Stimulated activated naive CD8-positive, alpha-beta T cell treated with anti-CD3 and anti-CD28 coated beads, Interleukin-15, amount 100 ng/mL, for 72 hours (primary cell): ENCODE results near the gene ITIH4.

ENCODE experiments used
- ATAC-seq: fragments of 150-1000 bp; cut with Tn5 transposase; 2 replicates; pipeline ENCODE4 v1.10.0; 2021; ENCODE audit warnings: mild to moderate bottlenecking, moderate library complexity
- DNase-seq, 2 donors: peaks; one replicate each; pipeline ENCODE4 v3.0.0; 2021 to 2022
- H3K27ac Mint-ChIP-seq, 2 donors: one replicate each; pipeline ENCODE4 v1.8.0; 2022; ENCODE audit warnings: mild to moderate bottlenecking in 2 of 2, mixed read lengths in 2 of 2, moderate library complexity in 2 of 2
- H3K27me3 Mint-ChIP-seq: one replicate; pipeline ENCODE4 v1.8.0; 2022; ENCODE audit warnings: mixed read lengths
- H3K4me1 Mint-ChIP-seq: one replicate; pipeline ENCODE4 v1.8.0; 2022; ENCODE audit warnings: mild to moderate bottlenecking, mixed read lengths
- H3K4me3 Mint-ChIP-seq, 2 donors: one replicate each; pipeline ENCODE4 v1.8.0; 2022; ENCODE audit warnings: mild to moderate bottlenecking in 2 of 2, mixed read lengths in 2 of 2, moderate library complexity in 1 of 2
- H3K9me3 Mint-ChIP-seq, 2 donors: one replicate each; pipeline ENCODE4 v1.8.0; 2022; ENCODE audit warnings: mixed read lengths in 2 of 2

The ITIH4 gene

DNA sequence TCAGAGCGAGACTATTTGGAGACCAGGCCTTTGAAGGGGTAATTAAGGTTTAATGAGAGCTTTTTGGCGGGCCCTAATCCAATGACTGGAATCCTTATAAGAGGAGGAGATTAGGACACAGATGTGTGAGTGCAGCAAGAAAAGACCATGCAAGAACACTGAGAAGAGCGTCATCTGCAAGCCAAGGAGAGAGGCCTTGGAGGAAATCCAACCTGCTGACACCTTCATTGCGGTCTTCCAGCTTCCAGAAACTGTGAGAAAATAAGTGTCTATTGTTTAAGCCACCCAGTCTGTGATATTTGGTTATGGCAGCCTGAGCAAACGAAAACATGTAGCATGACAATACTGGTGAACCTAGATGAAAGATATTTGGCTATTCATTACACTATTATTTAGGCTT, 27.4 kb upstream of the ITIH4 start:
- Mint-ChIP-seq H3K4me1 (no peaks in the 10 kb centered on the region), H3K27me3 (no peaks in the 10 kb centered on the region), H3K27ac (no peak overlapping the region), H3K9me3 (peaks cover 0 to 6% of the 10 kb centered on the region in 2 donors), H3K4me3 (no peak overlapping the region)
- ATAC-seq: no peak
- no peak for DNase-seq

DNA sequence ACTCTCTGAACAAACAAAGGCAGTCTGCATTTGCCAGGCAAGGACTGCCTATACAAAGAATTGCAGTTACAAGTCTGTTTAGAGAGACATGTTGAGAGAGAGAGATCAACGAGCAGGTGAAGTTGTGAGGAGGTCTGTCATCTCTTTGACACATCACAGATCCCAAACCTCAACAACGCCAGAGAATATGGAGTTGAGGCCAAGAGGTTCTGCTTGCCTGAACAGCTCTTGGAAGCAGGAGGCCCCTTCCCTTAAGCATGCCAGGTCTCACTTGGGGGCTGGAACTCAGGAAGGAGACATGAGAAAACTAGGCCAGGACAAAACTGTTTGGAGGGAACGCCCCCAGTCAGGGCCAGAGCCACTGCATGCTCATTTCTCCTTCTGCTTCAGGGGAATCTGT, 26.7 kb upstream of the ITIH4 start:
- Mint-ChIP-seq H3K4me1 (no peaks in the 10 kb centered on the region), H3K27me3 (no peaks in the 10 kb centered on the region), H3K27ac (no peak overlapping the region), H3K4me3 (no peak overlapping the region), H3K9me3 (no peaks in the 10 kb centered on the region)
- DNase-seq: no peak
- no peak for ATAC-seq

DNA sequence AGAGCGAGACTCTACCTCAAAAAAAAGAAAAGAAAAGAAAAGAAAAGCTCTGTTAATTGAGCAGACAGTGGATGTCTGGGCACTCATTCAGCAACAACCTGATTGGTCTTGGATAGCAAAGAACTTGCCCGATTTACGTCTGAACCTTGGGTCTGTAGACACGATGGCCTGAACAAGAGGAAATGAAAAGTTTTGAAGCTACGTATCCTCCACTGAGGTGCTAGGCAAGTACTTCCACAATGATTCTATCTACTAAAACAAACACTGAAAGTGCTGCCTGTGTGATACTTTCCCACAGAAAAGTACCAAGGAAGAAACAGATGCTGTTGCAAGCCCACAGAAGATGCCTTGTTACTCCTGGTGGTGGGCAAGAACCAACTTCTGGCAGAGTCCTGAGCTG, 26.2 kb upstream of the ITIH4 start:
- no peaks in the 10 kb centered on the region for H3K9me3 Mint-ChIP-seq
- no peak overlapping the region for H3K4me3 Mint-ChIP-seq
- no peaks in the 10 kb centered on the region for H3K27me3 Mint-ChIP-seq
- H3K4me1 Mint-ChIP-seq: no peaks in the 10 kb centered on the region
- DNase-seq: no peak
- H3K27ac Mint-ChIP-seq: peak overlapping the region in 1 of 2 donors; percentile 74
- no peak for ATAC-seq

DNA sequence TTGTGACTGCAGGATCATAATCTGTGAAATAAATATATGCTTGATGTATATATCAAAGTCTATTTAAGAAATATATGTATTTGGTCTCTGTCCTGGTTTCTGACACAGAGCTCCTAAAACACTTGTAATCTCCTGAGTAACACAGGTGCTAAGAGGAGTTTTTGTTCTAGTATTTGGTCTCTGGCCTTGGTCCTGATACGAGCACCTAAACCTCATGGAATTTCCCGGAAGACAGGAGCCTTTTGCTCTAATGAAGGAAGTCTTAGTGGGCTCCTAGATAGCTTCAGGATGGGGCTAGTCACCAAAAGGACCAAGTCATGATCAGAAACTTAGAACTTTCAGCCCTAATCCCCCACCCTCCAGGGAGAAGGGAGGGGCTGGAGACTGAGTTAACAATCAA, 23.5 kb upstream of the ITIH4 start:
- no peak overlapping the region for H3K27ac Mint-ChIP-seq
- ATAC-seq: no peak

DNA sequence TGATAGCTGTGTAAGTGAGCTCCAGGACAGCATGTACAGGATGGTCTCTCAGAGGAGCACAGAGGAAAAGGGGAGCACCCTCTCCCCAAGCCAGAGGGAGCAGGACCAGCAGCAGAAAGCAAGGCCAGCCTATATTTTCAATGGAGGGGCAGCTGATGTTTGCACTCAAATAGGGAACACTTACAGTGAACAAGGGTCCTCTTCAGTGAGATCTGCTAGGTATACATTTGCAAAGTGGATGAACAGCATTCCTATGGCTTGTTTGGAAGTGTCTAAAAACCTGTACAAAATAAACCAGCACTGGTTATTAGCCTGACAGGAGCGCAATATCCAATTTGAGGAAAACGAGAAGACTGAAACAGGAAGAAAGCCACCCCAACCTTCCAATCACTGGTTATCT, 21.9 kb upstream of the ITIH4 start:
- H3K27ac Mint-ChIP-seq: peak overlapping the region; percentile 46 to 78
- DNase-seq: no peak
- no peak for ATAC-seq
- no peaks in the 10 kb centered on the region for H3K4me1 Mint-ChIP-seq
- no peak overlapping the region for H3K4me3 Mint-ChIP-seq
- no peaks in the 10 kb centered on the region for H3K9me3 Mint-ChIP-seq
- no peaks in the 10 kb centered on the region for H3K27me3 Mint-ChIP-seq

More for the DNA sequence above, 23.5 kb upstream of the ITIH4 start:
- Mint-ChIP-seq H3K4me1 (no peaks in the 10 kb centered on the region), H3K9me3 (no peaks in the 10 kb centered on the region), H3K4me3 (no peak overlapping the region), H3K27me3 (no peaks in the 10 kb centered on the region)
- no peak for DNase-seq

DNA sequence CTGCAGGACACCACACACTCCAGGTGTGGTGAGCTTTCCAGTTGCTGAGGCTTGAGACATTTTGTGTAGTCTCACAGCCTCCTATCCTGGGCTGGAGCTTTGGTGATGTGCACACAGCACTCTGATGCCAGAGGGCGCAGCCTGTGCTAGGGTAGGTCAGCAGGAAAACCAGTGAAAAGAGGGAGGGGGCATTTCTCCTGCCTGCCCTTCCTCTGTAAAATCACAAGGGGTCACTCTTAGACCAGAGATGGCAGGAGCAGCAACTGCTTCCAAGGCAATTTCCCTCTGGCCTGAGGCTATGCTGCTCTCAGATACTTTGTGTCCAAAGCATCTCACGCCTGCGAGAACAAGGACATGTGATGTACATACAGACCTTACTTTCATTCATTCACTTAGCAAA, 20.9 kb upstream of the ITIH4 start:
- H3K4me3 Mint-ChIP-seq: no peak overlapping the region
- H3K4me1 Mint-ChIP-seq: peaks cover 4% of the 10 kb centered on the region
- H3K9me3 Mint-ChIP-seq: no peaks in the 10 kb centered on the region
- ATAC-seq (peak; percentile 87), DNase-seq (peak; percentile 12 to 42)
- no peak overlapping the region for H3K27ac Mint-ChIP-seq
- no peaks in the 10 kb centered on the region for H3K27me3 Mint-ChIP-seq

DNA sequence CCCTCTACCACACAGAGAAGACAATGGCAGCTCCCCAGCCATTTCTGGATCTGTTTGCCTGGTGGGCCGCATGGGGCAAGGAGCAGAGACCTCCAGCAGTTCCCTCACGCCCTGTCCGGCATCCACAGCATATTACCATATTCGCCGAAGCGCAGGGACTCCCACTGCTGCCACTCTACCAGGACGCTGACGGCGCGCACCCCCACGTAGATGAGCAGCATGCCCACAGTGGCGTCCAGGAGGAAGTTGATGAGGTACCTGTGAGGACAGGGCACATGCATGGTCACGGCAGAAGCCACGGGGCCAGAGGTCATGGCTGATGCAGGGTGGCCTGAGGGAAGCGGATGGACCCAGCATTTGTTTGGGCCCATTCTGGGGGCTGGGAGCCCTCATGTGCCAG, 19.2 kb upstream of the ITIH4 start:
- H3K27me3 Mint-ChIP-seq: no peaks in the 10 kb centered on the region
- ATAC-seq: no peak

DNA sequence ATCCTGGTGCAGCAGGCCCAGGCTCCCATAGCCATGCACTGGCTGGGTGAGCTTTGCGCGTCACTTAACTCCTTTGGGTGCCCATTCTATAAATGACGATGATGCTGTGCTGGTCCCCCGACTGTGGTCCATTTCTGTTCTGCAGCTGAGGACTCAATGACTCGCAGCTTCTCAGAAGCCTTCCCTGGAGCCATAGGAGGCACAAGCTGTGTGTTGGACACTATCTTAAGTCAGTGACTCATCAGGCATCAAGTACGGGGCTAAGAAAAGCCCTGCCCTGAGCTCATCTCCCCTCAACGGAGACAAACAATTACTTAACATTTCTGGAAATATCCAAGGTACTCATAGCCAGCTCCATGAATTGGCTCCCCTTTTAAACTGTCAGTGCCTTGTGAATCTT, 18.1 kb upstream of the ITIH4 start:
- Mint-ChIP-seq H3K4me3 (no peak overlapping the region), H3K4me1 (peaks cover 5% of the 10 kb centered on the region), H3K27me3 (no peaks in the 10 kb centered on the region), H3K27ac (no peak overlapping the region), H3K9me3 (no peaks in the 10 kb centered on the region)
- no peak for DNase-seq
- ATAC-seq: no peak

More for the DNA sequence above, 19.2 kb upstream of the ITIH4 start:
- no peak for DNase-seq
- Mint-ChIP-seq H3K4me3 (no peak overlapping the region), H3K9me3 (no peaks in the 10 kb centered on the region), H3K4me1 (peaks cover 5% of the 10 kb centered on the region), H3K27ac (no peak overlapping the region)

DNA sequence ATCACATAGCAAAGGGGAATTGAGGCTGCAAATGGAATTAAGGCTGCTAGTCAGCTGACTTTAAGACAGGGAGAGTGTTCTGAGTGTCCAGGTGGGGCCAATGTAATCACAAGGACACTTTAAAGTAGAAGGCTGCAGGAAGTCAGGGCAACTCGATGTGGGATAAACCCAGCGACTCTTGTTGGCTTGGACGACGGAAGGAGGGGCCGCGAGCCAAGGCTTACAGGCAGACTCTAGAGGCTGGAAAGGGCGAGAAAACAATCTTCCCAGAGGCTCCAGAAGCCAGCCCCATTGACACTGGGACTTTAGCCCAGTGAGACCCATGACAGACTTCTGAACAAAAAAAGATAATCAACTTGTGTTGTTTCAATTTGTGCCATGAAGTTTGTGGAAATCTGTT, 17.3 kb upstream of the ITIH4 start:
- DNase-seq (no peak), ATAC-seq (no peak)
- H3K4me1 Mint-ChIP-seq: peaks cover 5% of the 10 kb centered on the region
- H3K4me3 Mint-ChIP-seq: no peak overlapping the region
- H3K27ac Mint-ChIP-seq: peak overlapping the region; percentile 27 to 65
- no peaks in the 10 kb centered on the region for H3K9me3 Mint-ChIP-seq
- H3K27me3 Mint-ChIP-seq: no peaks in the 10 kb centered on the region

DNA sequence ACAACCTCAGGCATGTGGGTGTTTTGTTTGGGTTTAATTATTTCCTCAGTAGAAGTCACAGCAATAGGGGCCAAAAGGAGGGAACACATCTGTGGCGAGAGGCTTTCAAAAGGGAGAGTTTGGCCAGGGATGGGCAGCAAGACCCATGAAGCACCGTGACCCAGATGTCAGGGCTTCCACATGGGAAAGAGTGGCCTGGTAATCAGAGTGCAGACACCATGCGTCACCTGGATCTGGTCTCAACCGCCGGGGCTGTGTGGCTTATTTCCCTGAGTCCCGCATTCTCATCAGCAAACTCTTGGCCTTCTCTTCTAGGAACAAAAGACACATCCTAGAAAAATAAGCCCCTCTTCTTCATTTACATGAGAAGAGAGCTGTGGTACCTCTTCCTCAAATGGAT, 16.8 kb upstream of the ITIH4 start:
- no peak for DNase-seq
- no peak overlapping the region for H3K4me3 Mint-ChIP-seq
- no peaks in the 10 kb centered on the region for H3K9me3 Mint-ChIP-seq
- H3K4me1 Mint-ChIP-seq: peaks cover 5% of the 10 kb centered on the region
- peak overlapping the region in 1 of 2 donors; percentile 27 for H3K27ac Mint-ChIP-seq
- no peaks in the 10 kb centered on the region for H3K27me3 Mint-ChIP-seq
- ATAC-seq: no peak

DNA sequence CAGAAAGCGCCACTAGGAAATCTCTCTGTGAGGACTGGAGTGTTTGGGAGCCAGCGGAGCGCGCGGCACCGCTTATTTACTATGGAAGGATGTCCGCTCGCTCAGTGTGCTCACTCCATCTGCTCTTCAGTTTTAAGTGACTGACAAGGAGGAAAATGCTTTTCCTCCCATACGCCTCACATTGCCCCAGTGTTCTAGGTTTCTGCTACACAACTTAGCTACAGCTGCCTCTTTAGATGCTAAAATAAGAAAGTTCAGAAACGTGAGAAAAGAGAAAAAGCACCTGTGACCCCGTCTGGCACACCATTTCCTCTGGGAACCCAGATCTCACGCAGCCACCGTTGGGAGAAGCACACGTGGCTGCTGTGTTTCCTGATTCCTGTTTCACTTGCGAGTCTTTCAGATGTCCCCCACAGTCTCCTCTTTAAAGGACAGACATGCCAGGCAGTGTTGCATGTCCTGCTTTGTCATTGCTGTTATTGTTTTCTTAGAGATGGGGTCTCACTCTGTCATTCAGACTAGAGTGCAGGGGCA, 16.0 kb upstream of the ITIH4 start:
- ATAC-seq: no peak
- H3K4me1 Mint-ChIP-seq: peaks cover 5% of the 10 kb centered on the region

DNA sequence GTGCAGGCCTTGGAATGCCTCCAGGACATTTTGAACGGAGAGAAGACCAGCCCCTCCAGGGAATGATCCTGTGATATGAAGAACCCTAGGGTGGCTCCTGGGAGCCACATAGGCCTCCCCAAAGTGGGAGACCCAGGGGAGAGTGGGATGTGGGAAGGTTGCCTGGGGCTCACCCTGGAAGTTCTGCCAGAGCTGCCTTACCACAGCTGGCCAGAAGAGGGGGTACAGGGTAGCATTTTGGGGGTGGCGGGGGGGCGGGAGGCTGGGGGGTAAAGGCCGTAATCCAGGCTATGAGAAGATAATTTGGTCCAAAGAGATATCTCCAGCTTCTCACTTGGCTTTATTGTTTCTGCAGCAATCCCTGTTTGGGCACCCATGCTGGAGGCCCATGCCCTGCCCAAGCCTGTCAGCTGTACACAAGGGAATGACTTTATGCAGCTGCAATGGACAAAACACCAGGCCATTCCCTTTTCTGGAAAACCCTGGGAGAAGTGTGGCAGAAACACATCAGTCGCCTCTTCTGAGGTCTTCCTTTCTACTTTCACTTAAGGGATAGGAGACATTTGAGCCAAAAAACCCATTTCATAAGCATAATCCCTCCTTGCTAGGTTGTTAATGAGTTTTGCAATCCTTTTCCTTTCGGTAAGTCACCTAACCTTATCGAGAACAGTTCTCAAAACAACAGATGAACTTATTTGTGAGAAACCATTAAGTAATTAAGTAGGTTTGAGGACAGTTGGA, 15.4 kb upstream of the ITIH4 start:
- H3K27ac Mint-ChIP-seq: no peak overlapping the region
- no peak overlapping the region for H3K4me3 Mint-ChIP-seq
- no peaks in the 10 kb centered on the region for H3K27me3 Mint-ChIP-seq
- no peaks in the 10 kb centered on the region for H3K9me3 Mint-ChIP-seq
- ATAC-seq (no peak), DNase-seq (no peak)
- peaks cover 5% of the 10 kb centered on the region for H3K4me1 Mint-ChIP-seq

More for the DNA sequence above, 16.0 kb upstream of the ITIH4 start:
- Mint-ChIP-seq H3K27me3 (no peaks in the 10 kb centered on the region), H3K27ac (peak overlapping the region in 1 of 2 donors; percentile 16), H3K9me3 (no peaks in the 10 kb centered on the region), H3K4me3 (no peak overlapping the region)
- no peak for DNase-seq

DNA sequence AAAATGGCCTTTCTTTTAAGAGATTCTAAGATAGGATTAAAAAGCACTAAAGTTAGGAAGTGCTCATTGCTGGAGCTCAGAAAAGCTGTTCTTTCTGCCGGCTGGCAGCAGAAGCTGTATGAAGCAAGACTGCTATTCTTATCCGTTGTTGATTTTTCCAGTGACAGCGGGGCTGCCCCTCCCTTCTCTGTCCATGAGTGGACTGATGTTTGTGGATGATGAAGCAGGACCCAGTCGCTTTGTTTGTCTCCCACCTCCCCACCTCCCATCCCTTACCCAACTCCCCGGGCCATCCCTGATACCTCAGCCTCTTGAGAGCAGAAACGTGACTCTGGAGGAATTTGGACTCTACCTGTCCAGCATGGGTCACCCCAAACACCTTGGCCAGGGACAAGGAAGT, 14.7 kb upstream of the ITIH4 start:
- DNase-seq: no peak
- Mint-ChIP-seq H3K4me1 (peaks cover 5% of the 10 kb centered on the region), H3K4me3 (no peak overlapping the region), H3K27me3 (no peaks in the 10 kb centered on the region), H3K27ac (no peak overlapping the region), H3K9me3 (no peaks in the 10 kb centered on the region)
- ATAC-seq: no peak

DNA sequence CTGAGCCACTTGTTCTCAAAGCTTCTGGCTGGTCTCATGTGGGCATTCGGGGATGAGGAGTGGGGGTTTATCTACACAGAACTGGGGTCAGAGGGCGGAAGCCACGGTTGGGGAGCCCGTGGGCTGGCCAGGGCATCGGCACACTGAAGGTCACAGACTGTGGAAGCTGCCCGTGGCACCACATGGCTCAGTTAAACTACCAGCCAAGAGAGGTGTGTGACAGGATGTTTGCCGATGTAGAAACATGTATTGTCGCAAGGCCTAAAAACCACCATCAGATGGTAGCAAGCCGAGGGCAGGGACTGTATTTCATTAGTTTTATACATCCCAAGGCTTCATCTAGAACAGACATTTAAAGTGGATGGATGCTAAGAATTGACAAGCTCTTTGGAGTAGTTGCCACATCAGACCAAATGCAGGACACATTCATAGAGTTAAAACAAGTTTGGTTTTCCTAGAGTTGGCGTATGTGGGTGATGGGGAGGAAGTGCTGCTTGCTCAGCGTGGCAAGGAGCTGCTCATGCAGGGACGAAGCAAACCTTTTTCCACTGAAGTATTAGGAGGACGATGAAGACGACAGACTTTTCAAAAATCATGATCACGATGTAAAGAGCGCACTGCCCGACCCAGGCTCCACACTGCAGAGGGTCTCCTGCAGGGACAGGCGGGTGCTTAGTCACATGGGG, 14.0 kb upstream of the ITIH4 start:
- no peaks in the 10 kb centered on the region for H3K9me3 Mint-ChIP-seq
- H3K4me1 Mint-ChIP-seq: peaks cover 12% of the 10 kb centered on the region
- H3K4me3 Mint-ChIP-seq: no peak overlapping the region
- ATAC-seq (no peak), DNase-seq (no peak)
- no peak overlapping the region for H3K27ac Mint-ChIP-seq
- no peaks in the 10 kb centered on the region for H3K27me3 Mint-ChIP-seq

DNA sequence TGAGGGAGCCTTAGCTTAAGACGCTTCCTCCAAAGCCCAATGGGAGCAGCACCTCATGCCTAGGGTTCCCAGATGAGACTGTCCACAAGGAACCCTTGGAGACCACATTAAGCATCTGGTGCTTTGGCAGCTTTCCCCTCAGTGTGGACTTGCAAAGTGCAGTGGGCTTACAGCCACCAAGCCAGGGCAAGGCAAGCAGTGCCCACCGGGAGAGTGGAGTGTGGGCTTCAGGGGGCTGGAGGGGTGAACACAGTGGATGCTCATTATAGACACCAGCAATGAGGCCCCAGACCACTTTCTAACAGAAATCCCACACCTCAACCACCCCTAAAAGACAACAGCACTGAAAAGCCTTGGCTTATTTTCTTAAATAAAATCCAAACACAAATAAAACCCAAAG, 13.4 kb upstream of the ITIH4 start:
- no peaks in the 10 kb centered on the region for H3K9me3 Mint-ChIP-seq
- no peak overlapping the region for H3K27ac Mint-ChIP-seq
- H3K4me1 Mint-ChIP-seq: peaks cover 18% of the 10 kb centered on the region
- no peaks in the 10 kb centered on the region for H3K27me3 Mint-ChIP-seq
- no peak for DNase-seq
- H3K4me3 Mint-ChIP-seq: no peak overlapping the region
- ATAC-seq: no peak

DNA sequence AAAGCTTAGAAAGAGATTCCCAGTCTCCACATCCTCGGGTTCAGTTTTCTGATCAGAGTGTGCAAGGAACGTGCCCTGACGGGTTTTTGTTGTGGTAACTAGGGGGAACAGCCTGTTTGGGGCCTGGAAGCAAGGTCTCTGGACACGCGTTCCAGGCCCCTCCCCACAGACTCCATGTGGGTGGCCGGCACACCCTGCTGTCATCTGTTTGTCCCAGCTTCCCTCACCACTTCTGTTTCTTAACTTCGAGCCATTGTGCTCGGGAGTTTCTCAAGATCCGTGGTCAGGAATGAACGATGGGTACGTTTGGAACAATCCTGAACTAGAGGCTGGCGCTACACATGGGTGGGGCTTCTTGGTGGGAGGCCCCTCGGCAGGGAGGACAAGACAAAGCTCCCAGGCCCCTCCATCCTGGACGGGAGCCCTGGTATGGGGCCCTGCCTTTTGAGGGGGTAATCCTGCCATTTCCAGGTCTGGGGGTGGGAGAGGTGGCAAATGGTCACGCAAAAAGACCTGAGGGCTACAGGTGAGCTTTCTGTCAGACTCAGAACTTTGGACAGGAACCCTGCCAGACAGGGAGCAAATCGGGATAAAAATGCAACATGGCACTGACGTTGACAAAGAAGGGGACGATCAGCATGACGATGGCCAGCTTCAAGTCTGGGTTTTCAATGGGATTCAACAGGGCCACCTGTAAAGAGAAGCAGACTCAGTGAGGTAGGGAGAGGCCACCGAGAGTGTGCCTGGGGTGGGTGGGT, 12.8 kb upstream of the ITIH4 start:
- H3K4me3 Mint-ChIP-seq: no peak overlapping the region
- no peaks in the 10 kb centered on the region for H3K9me3 Mint-ChIP-seq
- ATAC-seq (no peak), DNase-seq (no peak)
- H3K27ac Mint-ChIP-seq: no peak overlapping the region
- no peaks in the 10 kb centered on the region for H3K27me3 Mint-ChIP-seq
- peaks cover 24% of the 10 kb centered on the region for H3K4me1 Mint-ChIP-seq
